Activated CD8-positive, alpha-beta memory T cell treated with anti-CD3 and anti-CD28 coated beads, Interleukin-2, amount 50 U/mL, for 24 hours (primary cell): Measurements from ENCODE around the gene OR2C1.

Source experiments
- DNase-seq: peaks from one replicate; pipeline ENCODE4 v3.0.0-alpha.2; 2020; ENCODE audit errors: extremely low read depth

Gene OR2C1

DNA sequence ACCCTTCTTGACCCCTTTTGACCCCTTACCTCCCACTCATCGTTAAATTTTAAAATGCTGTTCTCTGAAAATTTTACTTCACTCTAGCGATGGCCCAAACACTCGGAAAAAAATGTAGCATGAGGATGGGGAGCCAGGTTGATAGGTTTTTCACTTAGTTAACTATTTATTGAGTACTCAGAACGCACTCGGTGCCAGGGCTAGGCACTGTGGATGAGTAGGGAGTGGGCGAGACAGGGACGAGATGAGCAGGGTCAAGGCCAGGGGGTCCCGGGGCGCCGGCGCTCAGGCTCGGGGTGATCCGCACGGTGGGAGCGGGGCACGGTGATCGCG, 44.7 kb downstream of the OR2C1 start:
- DNase-seq = no peak

DNA sequence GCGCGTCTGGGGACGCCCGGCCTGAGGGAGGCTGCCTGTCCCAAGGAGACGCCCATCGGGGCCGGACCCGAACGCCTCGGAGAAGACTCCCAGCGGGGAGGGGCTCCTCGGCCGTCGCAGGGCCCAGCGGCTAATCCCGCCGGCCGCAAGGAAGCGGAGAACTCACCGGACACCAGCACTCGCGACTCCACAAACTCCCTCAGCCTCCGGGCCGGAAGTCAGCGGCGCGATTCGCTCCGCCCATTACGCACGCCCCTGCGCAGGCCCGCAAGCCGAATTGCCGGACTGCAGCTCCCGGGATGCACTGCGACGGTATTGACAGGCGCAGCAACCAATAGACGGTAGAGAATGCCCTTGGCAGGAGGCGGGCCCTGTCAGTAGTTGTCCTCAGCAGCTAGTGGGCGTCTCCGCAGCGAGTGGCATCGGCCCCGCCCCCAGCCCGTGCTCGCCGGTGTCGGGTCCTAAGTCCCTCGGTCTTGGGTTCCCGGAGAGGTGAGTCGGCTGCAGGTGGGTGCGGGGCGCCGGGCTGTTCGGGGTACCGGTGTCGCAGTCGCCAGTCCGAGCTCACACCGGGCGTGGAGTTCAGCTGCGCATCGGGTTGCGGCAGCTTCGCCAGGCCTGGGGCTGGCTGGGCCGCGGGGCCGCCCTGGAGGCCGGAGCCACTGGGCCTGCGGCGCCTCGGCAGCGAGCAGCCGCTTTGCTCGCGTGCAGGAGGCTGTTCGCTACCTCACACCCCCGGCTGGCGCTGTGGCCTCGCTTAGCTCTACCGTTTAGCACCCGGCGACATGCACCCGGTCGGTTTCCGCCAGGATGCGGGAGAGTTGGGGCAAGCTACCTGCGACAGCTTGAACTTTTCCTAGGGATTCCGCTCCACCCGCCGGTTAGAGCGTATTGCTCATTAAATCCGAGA, 45.3 kb downstream of the OR2C1 start, which contains the start of the genes ZNF174 and ZSCAN32:
Gene ZNF174 (plus strand): TSS at position 437 of the 910 bp plus-strand sequence. CDS start 790 bp downstream, outside the sequence.
Gene ZSCAN32 (minus strand): TSS at position 226 of the 910 bp plus-strand sequence. CDS start 3,447 bp downstream, outside the sequence.
- DNase-seq = peak; percentile 99

DNA sequence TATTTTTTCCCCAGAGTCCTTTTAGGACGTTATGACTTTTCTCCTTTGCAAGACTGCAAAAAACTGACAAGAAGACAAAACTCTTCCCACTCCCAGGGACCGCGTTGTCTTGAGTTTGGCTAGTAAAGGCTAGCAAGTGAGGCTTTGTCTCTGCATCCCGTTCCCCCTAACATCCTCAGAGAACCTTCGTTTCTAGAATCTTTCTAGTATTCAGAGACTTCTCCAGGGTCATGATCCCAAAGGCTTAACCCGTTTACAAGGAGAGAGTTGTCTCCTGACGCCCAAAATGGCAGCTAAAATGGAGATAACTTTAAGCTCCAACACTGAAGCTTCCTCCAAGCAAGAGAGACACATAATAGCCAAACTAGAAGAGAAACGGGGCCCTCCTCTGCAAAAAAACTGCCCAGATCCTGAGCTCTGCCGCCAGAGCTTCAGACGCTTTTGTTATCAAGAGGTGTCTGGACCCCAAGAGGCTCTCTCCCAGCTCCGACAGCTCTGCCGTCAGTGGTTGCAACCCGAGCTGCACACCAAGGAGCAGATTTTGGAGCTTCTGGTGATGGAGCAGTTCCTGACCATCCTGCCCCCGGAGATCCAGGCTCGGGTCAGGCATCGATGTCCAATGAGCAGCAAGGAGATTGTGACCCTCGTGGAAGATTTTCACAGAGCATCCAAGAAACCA, 46.2 kb downstream of the OR2C1 start:
- DNase-seq = no peak
